ENCODE results near the gene EEF1G.

Gene EEF1G

GRCh38 chr11:62539238-62539925 lies 34.3 kb downstream of the EEF1G start:
- H3K4me3 ChIP-seq (ENCODE audit: low read depth, low read length) = no peak overlapping the region
- TF ChIP-seq CTCF (IDR thresholded peaks at IDR 0.05; ENCODE audit: low read depth, low read length, missing control alignments) = no peak
- no peak for DNase-seq (ENCODE audit: low read depth)

GRCh38 chr11:62538470-62539237 lies 35.0 kb downstream of the EEF1G start:
- no peak for TF ChIP-seq CTCF (IDR thresholded peaks at IDR 0.05; ENCODE audit: low read depth, low read length, missing control alignments)
- DNase-seq (ENCODE audit: low read depth) = no peak
- no peak overlapping the region for H3K4me3 ChIP-seq (ENCODE audit: low read depth, low read length)

GRCh38 chr11:62536301-62536957 lies 37.3 kb downstream of the EEF1G start:
- no peak overlapping the region for H3K4me3 ChIP-seq (ENCODE audit: low read depth, low read length)
- TF ChIP-seq CTCF (IDR thresholded peaks at IDR 0.05; ENCODE audit: low read depth, low read length, missing control alignments) = no peak
- no peak for DNase-seq (ENCODE audit: low read depth)

- TF ChIP-seq CTCF (IDR thresholded peaks at IDR 0.05; ENCODE audit: low read depth, low read length, missing control alignments) = no peak
- H3K4me3 ChIP-seq (ENCODE audit: low read depth, low read length) = no peak overlapping the region
- no peak for DNase-seq (ENCODE audit: low read depth)
These were observed 37.9 kb downstream of the EEF1G start for GRCh38 chr11:62535802-62536201.

- H3K4me3 ChIP-seq (ENCODE audit: low read depth, low read length) = no peak overlapping the region
- no peak for DNase-seq (ENCODE audit: low read depth)
- no peak for TF ChIP-seq CTCF (IDR thresholded peaks at IDR 0.05; ENCODE audit: low read depth, low read length, missing control alignments)
These were observed 38.7 kb downstream of the EEF1G start for GRCh38 chr11:62534779-62535545.

DNA sequence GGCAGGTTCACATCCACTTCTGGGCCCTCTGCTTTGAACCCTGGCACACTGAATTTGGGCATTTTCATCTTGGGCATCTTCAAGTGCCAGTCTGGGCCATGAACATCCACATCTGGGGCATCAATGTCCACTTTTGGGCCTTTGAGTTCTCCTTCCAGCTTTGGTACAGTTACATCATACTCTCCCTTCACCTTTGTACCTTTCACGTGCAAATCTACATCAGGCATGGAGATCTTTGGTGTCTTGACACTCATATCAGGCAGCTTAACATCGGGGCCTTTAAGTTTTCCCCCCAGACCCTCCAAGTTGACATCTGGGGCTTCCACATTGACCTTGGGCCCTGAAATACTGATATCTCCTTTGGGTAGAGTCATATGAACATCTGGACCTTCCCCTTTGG lies 41.6 kb downstream of the EEF1G start:
- no peak overlapping the region for H3K4me3 ChIP-seq (ENCODE audit: low read depth, low read length)
- TF ChIP-seq CTCF (IDR thresholded peaks at IDR 0.05; ENCODE audit: low read depth, low read length, missing control alignments) = no peak
- no peak for DNase-seq (ENCODE audit: low read depth)

All from GM12864 (cell line).